Measurements from ENCODE around the gene GRIP1.

DNA sequence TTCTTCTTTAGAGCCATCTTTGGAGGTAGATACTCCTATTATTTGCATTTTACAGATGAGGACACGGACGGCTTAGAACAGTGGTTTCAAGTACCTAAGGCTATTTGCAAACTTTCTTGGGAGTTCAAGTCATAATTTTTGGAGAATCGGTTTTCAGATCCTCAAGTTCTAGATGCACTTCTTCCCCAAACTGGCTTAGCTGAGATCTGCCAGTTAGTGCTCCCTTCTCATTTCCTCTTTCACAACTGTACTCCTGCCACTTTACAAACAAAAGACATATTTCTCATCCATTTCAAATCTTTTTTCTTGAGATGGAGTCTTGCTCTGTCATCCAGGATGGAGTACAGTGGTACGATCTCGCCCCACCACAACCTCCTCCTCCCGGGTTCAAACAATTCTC lies 299.3 kb downstream of the GRIP1 start:
- TF ChIP-seq CTCF (IDR thresholded peaks at IDR 0.05) (no peak), POLR2AphosphoS5 (IDR thresholded peaks at IDR 0.05; ENCODE audit: insufficient read depth in 1 of 2, low read depth in 1 of 2) (no peak)

Data from vagina (tissue), 2 donors.